HG02970 (cell line): ENCODE results near the gene AK4.

ENCODE experiments used
- ATAC-seq: cut with Tn5 transposase; IDR thresholded peaks from one replicate; pipeline ENCODE4 v1.9.1; 2021; ENCODE audit warnings: mild to moderate bottlenecking, moderate library complexity, moderate number of reproducible peaks; ENCODE audit not compliant: unreplicated experiment, low FRiP score

Gene AK4

GRCh38 chr1:65175171-65176055, 27.4 kb downstream of the AK4 start:
- no peak for ATAC-seq

GRCh38 chr1:65176056-65176450, 28.1 kb downstream of the AK4 start:
- no peak for ATAC-seq

DNA sequence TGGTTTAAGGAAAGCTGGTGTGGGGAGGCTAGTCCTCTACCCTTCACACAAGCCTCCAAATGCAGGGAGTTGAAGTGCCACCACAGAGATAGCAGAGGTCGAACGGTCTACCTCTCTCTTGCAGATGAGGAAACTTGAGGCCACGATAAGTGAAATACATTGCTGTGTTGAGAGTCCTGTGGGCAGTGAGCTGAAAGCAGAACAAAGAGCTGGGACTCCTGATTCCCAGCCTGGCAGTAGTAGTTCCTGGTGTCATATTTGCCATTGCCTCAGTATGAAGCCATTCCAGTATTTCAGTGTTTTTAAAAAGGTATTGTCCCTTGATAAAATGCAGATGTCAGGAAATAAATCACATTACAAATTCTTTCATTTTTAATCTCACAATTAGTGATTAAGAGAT, 28.6 kb downstream of the AK4 start:
- no peak for ATAC-seq

GRCh38 chr1:65177457-65177856, 29.5 kb downstream of the AK4 start:
- no peak for ATAC-seq

- ATAC-seq: no peak
Observed at GRCh38 chr1:65178235-65178634, 30.2 kb downstream of the AK4 start.

- no peak for ATAC-seq
Observed at GRCh38 chr1:65179148-65179547, 31.1 kb downstream of the AK4 start.

DNA sequence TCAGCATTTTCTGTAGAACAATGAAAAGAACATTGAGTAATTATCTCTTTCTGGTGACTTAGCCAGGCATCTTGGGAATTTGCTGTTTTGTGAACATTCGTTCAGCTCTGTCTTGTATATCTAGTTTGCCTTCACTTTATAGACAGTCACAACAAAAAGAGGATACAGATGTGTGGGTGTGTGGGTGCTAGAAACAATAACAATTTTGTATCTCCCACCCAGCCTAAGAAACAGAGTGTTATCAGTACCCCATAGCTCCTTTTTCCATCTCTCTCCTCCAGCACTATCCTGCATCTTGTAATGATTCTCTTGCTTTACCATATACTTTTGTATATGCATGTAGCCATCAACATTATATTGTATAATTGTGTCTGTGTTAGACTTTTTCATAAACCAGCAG, 33.0 kb downstream of the AK4 start:
- no peak for ATAC-seq

DNA sequence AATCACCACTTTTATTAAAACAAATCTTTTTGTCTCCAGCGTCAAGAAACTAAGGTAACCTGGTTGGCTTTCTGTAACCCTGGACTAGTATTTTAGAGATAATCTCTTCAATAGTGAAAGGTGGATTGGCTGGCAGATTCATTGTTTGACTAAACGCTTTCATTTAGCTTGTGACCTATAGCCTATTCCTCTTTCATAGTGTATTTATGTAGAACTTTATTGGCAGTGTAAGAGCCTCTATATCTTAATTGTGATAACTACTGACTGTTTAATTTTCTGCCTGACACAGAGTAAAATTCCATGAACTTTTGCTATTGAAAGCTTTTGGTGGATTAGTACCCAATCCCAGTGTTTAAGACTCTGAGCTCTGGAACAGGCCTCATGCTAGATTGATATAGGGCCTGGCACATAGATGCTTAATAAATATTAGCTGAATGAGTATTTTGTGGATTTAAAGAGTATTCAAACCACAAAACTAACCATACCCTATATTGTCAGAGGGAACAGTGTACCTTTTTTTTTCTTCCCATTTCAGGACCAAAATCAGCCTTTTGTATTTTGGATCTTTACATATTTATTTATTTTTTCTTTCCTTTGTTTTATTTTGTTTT, 34.8 kb downstream of the AK4 start:
- no peak for ATAC-seq

DNA sequence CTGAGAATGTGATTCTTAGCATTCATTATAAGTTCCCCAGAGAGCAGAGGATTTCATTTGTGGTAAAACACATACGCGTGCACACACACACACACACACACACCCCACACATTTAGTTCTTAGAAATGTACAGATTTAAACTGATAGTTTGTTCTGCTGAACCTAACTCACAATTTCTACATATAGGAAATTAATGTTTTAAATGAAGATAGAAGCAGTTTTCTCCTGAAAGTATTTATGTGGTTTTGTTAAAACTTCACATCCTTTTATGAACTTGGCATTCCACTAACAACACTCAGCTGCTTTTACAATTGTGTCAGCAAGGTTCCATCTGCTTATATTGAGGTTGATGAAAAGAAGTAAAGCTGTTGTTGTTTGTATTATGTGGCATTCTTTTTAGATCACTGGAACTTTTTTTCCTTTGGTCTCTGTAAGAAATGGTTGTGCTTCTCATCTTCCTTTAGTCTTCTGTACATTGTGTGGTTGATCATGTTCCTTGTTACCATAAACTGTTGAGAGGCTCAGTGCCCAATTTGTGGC, 41.6 kb downstream of the AK4 start:
- ATAC-seq: no peak

GRCh38 chr1:65190229-65190628, 42.2 kb downstream of the AK4 start:
- no peak for ATAC-seq

- ATAC-seq: no peak
Observed at GRCh38 chr1:65193129-65193695, 45.2 kb downstream of the AK4 start.

DNA sequence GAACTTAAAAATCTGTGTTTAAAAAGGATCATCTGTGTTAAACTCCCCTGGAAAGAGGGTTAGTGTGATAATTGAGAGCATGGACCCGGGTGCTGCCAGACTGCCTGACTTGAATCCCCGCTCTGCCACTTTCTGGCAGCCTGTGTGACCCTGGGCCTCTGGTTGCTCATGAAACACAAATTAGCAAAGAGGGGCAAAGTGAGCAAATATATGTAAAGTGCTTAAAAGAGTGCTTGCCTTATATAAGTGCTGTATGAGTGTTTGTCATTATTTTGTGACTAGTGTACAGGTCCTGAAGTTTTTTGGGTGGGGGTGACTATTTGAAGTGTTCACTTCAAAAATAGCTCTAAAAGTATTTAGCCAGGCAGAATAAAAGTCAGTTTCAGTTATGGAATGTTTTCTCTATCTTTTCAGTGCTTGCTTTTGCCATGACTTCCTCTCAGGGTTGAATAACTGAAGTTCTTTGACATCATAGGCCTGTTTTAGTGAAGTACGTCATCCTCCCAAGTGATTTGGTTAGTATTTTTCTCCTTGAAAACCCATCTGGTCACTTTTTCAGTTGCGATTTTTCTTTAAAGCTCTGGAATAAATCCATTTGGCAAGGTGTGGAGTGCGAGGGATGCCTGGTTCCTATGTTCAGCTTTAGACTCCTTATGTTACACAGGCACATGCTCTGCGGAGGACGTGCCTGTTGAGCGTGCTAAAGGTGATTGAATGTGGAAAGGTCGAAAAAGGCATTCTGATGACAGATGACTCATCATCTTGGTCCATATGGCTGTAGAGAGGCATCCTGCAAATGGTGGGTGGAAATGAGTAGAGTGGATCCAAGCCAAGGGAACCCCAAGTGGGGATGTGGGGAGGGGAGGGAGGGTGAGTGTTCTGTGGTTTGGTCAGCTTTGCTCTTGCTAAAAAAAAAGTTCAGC, 47.8 kb downstream of the AK4 start:
- ATAC-seq: no peak

- ATAC-seq: no peak
Observed at GRCh38 chr1:65196926-65197325, 48.9 kb downstream of the AK4 start.

DNA sequence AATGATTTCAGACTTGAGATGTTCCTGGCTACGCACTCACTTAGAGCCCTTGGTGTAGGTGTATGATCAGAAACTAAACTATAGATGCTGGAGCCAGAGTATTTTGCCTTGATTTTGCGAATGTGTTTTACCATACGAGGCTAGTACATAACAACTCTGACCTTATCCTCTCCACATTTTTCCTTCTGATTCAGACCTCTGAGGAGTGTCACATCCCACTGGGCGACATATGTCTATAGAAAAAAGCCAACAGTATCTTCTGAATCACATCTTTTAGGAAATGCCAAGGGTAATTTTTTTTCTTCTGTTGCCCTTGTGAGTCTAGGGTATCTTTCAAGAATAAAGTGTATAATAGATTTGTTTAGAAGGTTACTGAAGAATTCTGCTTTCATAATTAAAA, 49.6 kb downstream of the AK4 start:
- no peak for ATAC-seq

DNA sequence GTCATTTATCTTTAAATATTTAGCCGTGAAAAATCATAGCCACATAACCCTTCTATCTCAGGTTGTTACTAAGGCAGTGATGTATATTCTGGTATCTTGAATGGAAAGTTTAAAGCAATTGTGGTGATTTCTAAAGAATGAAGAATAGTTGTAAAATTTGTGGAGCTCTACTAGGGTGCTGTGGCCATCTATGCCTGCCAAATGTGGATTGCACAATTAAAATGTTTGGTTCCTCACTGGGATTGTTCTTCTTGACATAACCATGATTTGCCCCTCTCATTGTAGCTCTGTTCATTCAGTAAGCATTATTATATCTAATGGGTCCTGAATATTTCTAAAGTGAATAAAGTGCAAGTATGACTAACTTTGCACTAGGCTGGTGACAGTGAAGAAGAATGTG, 50.1 kb downstream of the AK4 start:
- ATAC-seq: no peak

GRCh38 chr1:65200411-65200810, 52.4 kb downstream of the AK4 start:
- ATAC-seq: no peak

DNA sequence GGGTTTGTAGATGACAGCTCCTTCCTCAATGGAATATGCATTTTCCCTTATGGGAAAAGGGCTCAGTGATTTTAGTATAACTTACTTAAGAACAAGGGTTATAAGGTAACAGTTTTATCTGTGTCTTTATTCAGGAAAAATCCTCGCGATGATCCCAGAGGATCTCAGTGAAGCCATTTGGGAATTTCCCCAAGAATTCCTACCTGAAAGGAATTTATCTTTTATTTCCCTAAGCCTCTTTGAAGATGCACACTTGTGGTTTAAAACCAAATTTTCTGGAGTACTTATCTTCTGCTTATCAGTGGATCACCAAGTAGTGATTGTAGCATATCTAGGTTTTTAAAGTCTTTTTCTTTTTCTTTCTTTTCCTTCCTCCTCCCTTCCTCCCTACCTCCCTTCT, 58.8 kb downstream of the AK4 start:
- no peak for ATAC-seq

DNA sequence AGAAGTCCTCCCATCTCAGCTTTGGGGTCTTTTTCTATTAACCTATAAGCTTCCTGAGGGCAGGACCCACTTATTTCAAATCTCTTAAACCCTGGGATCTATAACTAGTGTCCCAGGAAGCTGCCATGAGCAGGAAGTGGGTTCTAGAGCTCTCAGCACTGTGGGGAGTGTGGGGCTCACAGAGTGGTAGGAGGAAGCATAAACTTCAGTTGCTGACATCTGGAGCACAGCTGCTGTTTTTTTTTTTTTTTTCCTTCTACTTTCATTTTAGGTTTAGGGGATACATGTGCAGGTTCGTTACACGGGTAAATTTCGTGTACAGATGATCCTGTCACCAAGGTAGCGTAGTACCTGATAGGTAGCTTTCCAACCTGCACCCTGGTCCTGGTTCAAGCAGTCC, 59.3 kb downstream of the AK4 start:
- no peak for ATAC-seq

- no peak for ATAC-seq
Observed at GRCh38 chr1:65208563-65208973, 60.6 kb downstream of the AK4 start.
